ENCODE measurements around the gene B3GNT7.
"Not testable (repeated sequence)": the region's sequence is repeated elsewhere in the genome, so short reads cannot be mapped to it uniquely, and the experiment has no call there.

B3GNT7 gene

GRCh38 chr2:231404183-231404578 lies 8.7 kb downstream of the B3GNT7 start:
- DNase-seq: not testable (repeated sequence)

GRCh38 chr2:231405601-231406367 lies 10.3 kb downstream of the B3GNT7 start:
- not testable (repeated sequence) for DNase-seq

- DNase-seq: not testable (repeated sequence)
Observed at GRCh38 chr2:231407686-231408085, 12.2 kb downstream of the B3GNT7 start.

- not testable (repeated sequence) for DNase-seq
Observed at GRCh38 chr2:231408304-231408703, 12.8 kb downstream of the B3GNT7 start.

GRCh38 chr2:231409776-231410175 lies 14.3 kb downstream of the B3GNT7 start:
- DNase-seq: no peak

GRCh38 chr2:231410293-231411004 lies 14.9 kb downstream of the B3GNT7 start:
- DNase-seq: no peak

- DNase-seq: no peak
Observed at GRCh38 chr2:231411237-231411636, 15.7 kb downstream of the B3GNT7 start.

GRCh38 chr2:231411831-231412617 lies 16.5 kb downstream of the B3GNT7 start:
- DNase-seq: peak; percentile 64

GRCh38 chr2:231412618-231412963 lies 17.1 kb downstream of the B3GNT7 start:
- DNase-seq: no peak

GRCh38 chr2:231413456-231413855 lies 17.9 kb downstream of the B3GNT7 start:
- no peak for DNase-seq

GRCh38 chr2:231413921-231414476 lies 18.5 kb downstream of the B3GNT7 start:
- DNase-seq: no peak

GRCh38 chr2:231415029-231415428 lies 19.5 kb downstream of the B3GNT7 start:
- no peak for DNase-seq

- no peak for DNase-seq
Observed at GRCh38 chr2:231418820-231419640, 23.5 kb downstream of the B3GNT7 start.

GRCh38 chr2:231421051-231421580 lies 25.6 kb downstream of the B3GNT7 start:
- DNase-seq: no peak

GRCh38 chr2:231422056-231422455 lies 26.5 kb downstream of the B3GNT7 start:
- no peak for DNase-seq

- DNase-seq: no peak
Observed at GRCh38 chr2:231423176-231423575, 27.7 kb downstream of the B3GNT7 start.

GRCh38 chr2:231425291-231425810 lies 29.8 kb downstream of the B3GNT7 start:
- no peak for DNase-seq

- DNase-seq: no peak
Observed at GRCh38 chr2:231425811-231426703, 30.5 kb downstream of the B3GNT7 start.

GRCh38 chr2:231427116-231427515 lies 31.6 kb downstream of the B3GNT7 start:
- DNase-seq: no peak

GRCh38 chr2:231429152-231429551 lies 33.6 kb downstream of the B3GNT7 start:
- no peak for DNase-seq

- no peak for DNase-seq
Observed at GRCh38 chr2:231429901-231430300, 34.4 kb downstream of the B3GNT7 start.

All from NCI-H774 (cell line).